Nephron progenitor cell (in vitro differentiated cells): Measurements from ENCODE around the gene FTO.
A peak's percentile ranks its signal among the peaks of the same experiment; 100 is the strongest.

Experiments
- DNase-seq: peaks from one replicate; pipeline ENCODE4 v3.0.0; 2021
- H3K27ac Mint-ChIP-seq: 2 replicates; pipeline ENCODE4 v1.8.0; 2021; ENCODE audit warnings: mild to moderate bottlenecking, moderate library complexity, mixed read lengths
- H3K27me3 Mint-ChIP-seq: 2 replicates; pipeline ENCODE4 v1.8.0; 2021; ENCODE audit warnings: mild to moderate bottlenecking, low read depth, mixed read lengths; ENCODE audit not compliant: poor library complexity
- H3K36me3 Mint-ChIP-seq: 2 replicates; pipeline ENCODE4 v1.8.0; 2021; ENCODE audit warnings: low read depth, mixed read lengths
- H3K4me1 Mint-ChIP-seq: 2 replicates; pipeline ENCODE4 v1.8.0; 2021; ENCODE audit warnings: mixed read lengths
- H3K4me3 Mint-ChIP-seq: 2 replicates; pipeline ENCODE4 v1.8.0; 2021; ENCODE audit warnings: mild to moderate bottlenecking, moderate library complexity, mixed read lengths
- H3K9me3 Mint-ChIP-seq: 2 replicates; pipeline ENCODE4 v1.8.0; 2021; ENCODE audit warnings: mild to moderate bottlenecking, moderate library complexity, mixed read lengths
- CTCF ChIP-seq: fragments of 200-600 bp; sonication (generic); IDR thresholded peaks from 2 replicates; pipeline ENCODE4 v1.5.0; 2021; ENCODE audit warnings: antibody characterized with exemption

The FTO gene

GRCh38 chr16:53953336-53953735 is 249.4 kb downstream of the FTO start:
- DNase-seq = no peak
- H3K4me1 Mint-ChIP-seq = peaks cover 41% of the 10 kb centered on the region
- H3K36me3 Mint-ChIP-seq = peaks cover 7% of the 10 kb centered on the region
- no peaks in the 10 kb centered on the region for H3K27me3 Mint-ChIP-seq
- TF ChIP-seq CTCF = no peak
- H3K4me3 Mint-ChIP-seq = no peak overlapping the region
- H3K9me3 Mint-ChIP-seq = no peaks in the 10 kb centered on the region
- no peak overlapping the region for H3K27ac Mint-ChIP-seq

GRCh38 chr16:53955221-53955875 is 251.4 kb downstream of the FTO start:
- no peaks in the 10 kb centered on the region for H3K9me3 Mint-ChIP-seq
- no peak for TF ChIP-seq CTCF
- no peak overlapping the region for H3K4me3 Mint-ChIP-seq
- H3K4me1 Mint-ChIP-seq = peaks cover 32% of the 10 kb centered on the region
- no peak overlapping the region for H3K27ac Mint-ChIP-seq
- H3K36me3 Mint-ChIP-seq = peaks cover 7% of the 10 kb centered on the region
- peaks cover 3% of the 10 kb centered on the region for H3K27me3 Mint-ChIP-seq
- no peak for DNase-seq

GRCh38 chr16:53958341-53958880 is 254.5 kb downstream of the FTO start:
- peaks cover 10% of the 10 kb centered on the region for H3K36me3 Mint-ChIP-seq
- no peak for DNase-seq
- peaks cover 8% of the 10 kb centered on the region for H3K27me3 Mint-ChIP-seq
- H3K4me1 Mint-ChIP-seq = peaks cover 46% of the 10 kb centered on the region
- H3K27ac Mint-ChIP-seq = no peak overlapping the region
- H3K9me3 Mint-ChIP-seq = no peaks in the 10 kb centered on the region
- no peak for TF ChIP-seq CTCF
- no peak overlapping the region for H3K4me3 Mint-ChIP-seq

GRCh38 chr16:53960050-53960812 is 256.3 kb downstream of the FTO start:
- no peak for DNase-seq
- no peak for TF ChIP-seq CTCF
- no peak overlapping the region for H3K27ac Mint-ChIP-seq
- H3K4me3 Mint-ChIP-seq = no peak overlapping the region
- H3K27me3 Mint-ChIP-seq = peaks cover 8% of the 10 kb centered on the region
- no peaks in the 10 kb centered on the region for H3K9me3 Mint-ChIP-seq
- H3K4me1 Mint-ChIP-seq = peaks cover 35% of the 10 kb centered on the region
- H3K36me3 Mint-ChIP-seq = peaks cover 9% of the 10 kb centered on the region

GRCh38 chr16:53960954-53961616 is 257.1 kb downstream of the FTO start:
- Mint-ChIP-seq H3K9me3 (no peaks in the 10 kb centered on the region), H3K36me3 (peaks cover 7% of the 10 kb centered on the region), H3K27ac (no peak overlapping the region), H3K4me3 (peak overlapping the region; percentile 13), H3K4me1 (peaks cover 35% of the 10 kb centered on the region), H3K27me3 (peaks cover 8% of the 10 kb centered on the region)
- no peak for TF ChIP-seq CTCF
- DNase-seq = peak; percentile 40
